Trophoblast cell (in vitro differentiated cells and primary cell): ENCODE measurements around the gene LPGAT1.

Experiments
- DNase-seq, 2 donors: peaks; one replicate each; pipeline ENCODE4 v3.0.0-alpha.2; 2016
- H2AFZ ChIP-seq: 2 replicates; pipeline ENCODE4 v1.6.1; 2013; ENCODE audit warnings: low read length, moderate library complexity, mild to moderate bottlenecking; ENCODE audit not compliant: insufficient read depth, poor library complexity
- H2AK5ac ChIP-seq: 2 replicates; pipeline ENCODE4 v1.6.1; 2013; ENCODE audit warnings: mild to moderate bottlenecking, low read length
- H2BK120ac ChIP-seq: 2 replicates; pipeline ENCODE4 v1.6.1; 2013; ENCODE audit warnings: low read length, mild to moderate bottlenecking, moderate library complexity; ENCODE audit not compliant: insufficient read depth, poor library complexity
- H2BK12ac ChIP-seq: 2 replicates; pipeline ENCODE4 v1.6.1; 2013; ENCODE audit warnings: mild to moderate bottlenecking, low read length, moderate library complexity
- H2BK5ac ChIP-seq: 2 replicates; pipeline ENCODE4 v1.6.1; 2013; ENCODE audit warnings: low read length, low read depth, moderate library complexity, mild to moderate bottlenecking; ENCODE audit not compliant: poor library complexity
- H3K14ac ChIP-seq: 2 replicates; pipeline ENCODE4 v1.6.1; 2013; ENCODE audit warnings: mild to moderate bottlenecking, low read length
- H3K18ac ChIP-seq: 2 replicates; pipeline ENCODE4 v1.6.1; 2013; ENCODE audit warnings: mild to moderate bottlenecking, low read length
- H3K23ac ChIP-seq: 2 replicates; pipeline ENCODE4 v1.6.1; 2013; ENCODE audit warnings: low read length
- H3K27ac ChIP-seq: 2 replicates; pipeline ENCODE4 v1.5.1; 2013; ENCODE audit warnings: low read depth, mild to moderate bottlenecking, inconsistent platforms, low read length, moderate library complexity
- H3K27me3 ChIP-seq: 2 replicates; pipeline ENCODE4 v1.6.1; 2013; ENCODE audit warnings: inconsistent platforms, mild to moderate bottlenecking, low read length, moderate library complexity; ENCODE audit not compliant: insufficient read depth
- H3K36me3 ChIP-seq, 2 experiments: 1 replicate in 1 of 2; 2 replicates in 1 of 2; pipeline ENCODE4 v1.6.1; 2013; ENCODE audit warnings: low read length in 2 of 2, mild to moderate bottlenecking in 2 of 2, moderate library complexity in 1 of 2; ENCODE audit not compliant: insufficient read depth in 2 of 2, control insufficient read depth in 1 of 2
- H3K4ac ChIP-seq: 2 replicates; pipeline ENCODE4 v1.6.1; 2013; ENCODE audit warnings: low read depth, mild to moderate bottlenecking, low read length, moderate library complexity
- H3K4me1 ChIP-seq, 2 experiments: 1 replicate in 1 of 2; 2 replicates in 1 of 2; pipeline ENCODE4 v1.6.1; 2013; ENCODE audit warnings: low read length in 2 of 2, mild to moderate bottlenecking in 2 of 2, moderate library complexity in 1 of 2; ENCODE audit not compliant: insufficient read depth in 2 of 2, control insufficient read depth in 1 of 2
- H3K4me2 ChIP-seq: 2 replicates; pipeline ENCODE4 v1.6.1; 2013; ENCODE audit warnings: inconsistent platforms, mild to moderate bottlenecking, low read length, moderate library complexity
- H3K4me3 ChIP-seq: 2 replicates; pipeline ENCODE4 v1.5.1; 2013; ENCODE audit warnings: mild to moderate bottlenecking, low read depth, low read length, inconsistent platforms
- H3K79me1 ChIP-seq: one replicate; pipeline ENCODE4 v1.6.1; 2013; ENCODE audit warnings: low read length
- H3K79me2 ChIP-seq: 2 replicates; pipeline ENCODE4 v1.6.1; 2013; ENCODE audit warnings: low read length, mild to moderate bottlenecking; ENCODE audit not compliant: control insufficient read depth, insufficient read depth, poor library complexity
- H3K9ac ChIP-seq: 2 replicates; pipeline ENCODE4 v1.6.1; 2013; ENCODE audit warnings: mild to moderate bottlenecking, low read length
- H3K9me3 ChIP-seq: 2 replicates; pipeline ENCODE4 v1.6.1; 2013; ENCODE audit warnings: low read depth, mild to moderate bottlenecking, control low read depth, inconsistent platforms, low read length; ENCODE audit not compliant: insufficient read depth
- H4K12ac ChIP-seq: 2 replicates; pipeline ENCODE4 v1.6.1; 2013; ENCODE audit warnings: low read depth, mild to moderate bottlenecking, low read length, moderate library complexity
- H4K8ac ChIP-seq: 2 replicates; pipeline ENCODE4 v1.6.1; 2013; ENCODE audit warnings: low read depth, mild to moderate bottlenecking, low read length, moderate library complexity
- H4K91ac ChIP-seq: one replicate; pipeline ENCODE4 v1.6.1; 2013; ENCODE audit warnings: low read depth, mild to moderate bottlenecking, low read length, moderate library complexity
- WGBS: extraction: QIAGEN DNeasy Blood & Tissue Kit; methylation state at CpG from one replicate; pipeline ENCODE4 v1.1.7; 2013; ENCODE audit warnings: missing lambda C conversion rate; ENCODE audit not compliant: insufficient read length, insufficient coverage; ENCODE audit errors: extremely low coverage; 5-methylcytosine and 5-hydroxymethylcytosine counted together

LPGAT1 gene

GRCh38 chr1:211742272-211742671, 88.3 kb downstream of the LPGAT1 start:
- H3K79me2 ChIP-seq = no peaks in the 10 kb centered on the region
- H3K4me1 ChIP-seq = no peaks in the 10 kb centered on the region
- no peak overlapping the region for H4K91ac ChIP-seq
- no peaks in the 10 kb centered on the region for H3K27me3 ChIP-seq
- H3K23ac ChIP-seq = no peak overlapping the region
- H3K9me3 ChIP-seq = no peaks in the 10 kb centered on the region
- no peak overlapping the region for H3K4ac ChIP-seq
- no peak for DNase-seq
- H3K4me3 ChIP-seq = no peak overlapping the region
- H2BK5ac ChIP-seq = no peak overlapping the region
- H3K79me1 ChIP-seq = no peaks in the 10 kb centered on the region
- no peak overlapping the region for H3K27ac ChIP-seq
- no peak overlapping the region for H3K9ac ChIP-seq
- H4K12ac ChIP-seq = no peak overlapping the region
- H2BK12ac ChIP-seq = no peak overlapping the region
- H4K8ac ChIP-seq = no peak overlapping the region
- H2AK5ac ChIP-seq = no peak overlapping the region
- no peak overlapping the region for H3K14ac ChIP-seq
- H3K4me2 ChIP-seq = no peak overlapping the region
- no peak overlapping the region for H2AFZ ChIP-seq
- no peaks in the 10 kb centered on the region for H3K36me3 ChIP-seq
- no peak overlapping the region for H3K18ac ChIP-seq
- no peak overlapping the region for H2BK120ac ChIP-seq
- WGBS = no CpG with 5 or more reads among the region's 1 CpG

DNA sequence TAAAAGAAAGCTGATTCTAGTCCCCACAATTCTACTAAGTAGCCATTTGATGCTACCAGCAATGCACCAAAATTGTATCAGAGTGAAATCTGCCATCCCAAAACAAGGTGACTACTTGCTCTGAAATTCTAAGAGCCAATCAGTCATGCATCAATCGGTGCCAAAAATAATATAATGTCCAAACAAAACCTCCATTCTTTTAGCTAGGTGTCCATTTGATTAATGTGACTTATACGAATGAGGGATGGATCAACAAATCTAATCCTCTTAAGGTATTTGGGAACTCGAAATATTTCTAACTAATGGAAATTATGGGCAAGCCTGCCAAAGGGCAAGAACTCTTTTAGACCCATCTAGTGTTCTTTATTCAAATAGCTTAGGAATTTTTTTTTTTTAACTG, 88.8 kb downstream of the LPGAT1 start:
- H2BK5ac ChIP-seq = no peak overlapping the region
- H3K4ac ChIP-seq = no peak overlapping the region
- no peak overlapping the region for H3K9ac ChIP-seq
- no peak overlapping the region for H2AK5ac ChIP-seq
- H3K27ac ChIP-seq = no peak overlapping the region
- no peak overlapping the region for H3K18ac ChIP-seq
- no peaks in the 10 kb centered on the region for H3K79me2 ChIP-seq
- H3K4me2 ChIP-seq = no peak overlapping the region
- no peak overlapping the region for H4K12ac ChIP-seq
- no peak overlapping the region for H2BK12ac ChIP-seq
- no peak overlapping the region for H4K8ac ChIP-seq
- H3K4me3 ChIP-seq = no peak overlapping the region
- H3K27me3 ChIP-seq = no peaks in the 10 kb centered on the region
- WGBS = no CpG with 5 or more reads among the region's 3 CpGs
- H3K36me3 ChIP-seq = no peaks in the 10 kb centered on the region
- no peaks in the 10 kb centered on the region for H3K79me1 ChIP-seq
- H3K4me1 ChIP-seq = peaks cover 0 to under 1% of the 10 kb centered on the region in 2 experiments
- no peak overlapping the region for H2AFZ ChIP-seq
- H3K9me3 ChIP-seq = no peaks in the 10 kb centered on the region
- no peak overlapping the region for H3K23ac ChIP-seq
- no peak overlapping the region for H4K91ac ChIP-seq
- no peak for DNase-seq
- H3K14ac ChIP-seq = no peak overlapping the region
- H2BK120ac ChIP-seq = no peak overlapping the region

DNA sequence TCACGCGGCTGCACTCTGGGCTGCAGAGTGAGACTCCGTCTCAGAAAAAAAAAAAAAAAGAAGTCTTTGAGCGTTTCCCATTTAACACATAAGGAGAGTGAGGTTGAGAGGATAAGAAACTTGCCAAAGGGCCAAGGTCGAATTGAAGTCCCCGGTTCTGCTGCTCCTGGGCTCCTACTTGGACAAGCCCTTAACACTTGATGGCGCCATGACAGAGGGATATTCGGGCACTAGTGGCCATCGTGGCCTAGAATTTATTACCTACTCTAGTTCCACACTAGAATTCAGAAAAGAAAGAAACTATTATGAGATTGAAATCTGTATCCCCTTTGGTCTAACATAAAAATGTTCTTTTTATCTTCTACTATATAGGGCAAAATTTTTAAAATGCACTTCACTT, 89.4 kb downstream of the LPGAT1 start:
- no peak overlapping the region for H3K4ac ChIP-seq
- no peak overlapping the region for H4K12ac ChIP-seq
- no peak overlapping the region for H3K23ac ChIP-seq
- no peak overlapping the region for H3K27ac ChIP-seq
- no CpG with 5 or more reads among the region's 9 CpGs for WGBS
- no peak overlapping the region for H2AK5ac ChIP-seq
- no peak overlapping the region for H2BK120ac ChIP-seq
- no peaks in the 10 kb centered on the region for H3K9me3 ChIP-seq
- no peak overlapping the region for H4K8ac ChIP-seq
- H3K9ac ChIP-seq = no peak overlapping the region
- H3K14ac ChIP-seq = no peak overlapping the region
- no peak overlapping the region for H3K4me2 ChIP-seq
- H3K27me3 ChIP-seq = no peaks in the 10 kb centered on the region
- peaks cover 4 to 7% of the 10 kb centered on the region in 2 experiments for H3K4me1 ChIP-seq
- no peak for DNase-seq
- H2BK12ac ChIP-seq = no peak overlapping the region
- H3K4me3 ChIP-seq = no peak overlapping the region
- no peaks in the 10 kb centered on the region for H3K79me2 ChIP-seq
- H2AFZ ChIP-seq = no peak overlapping the region
- H4K91ac ChIP-seq = no peak overlapping the region
- no peaks in the 10 kb centered on the region for H3K36me3 ChIP-seq
- H3K79me1 ChIP-seq = peaks cover 4% of the 10 kb centered on the region
- H3K18ac ChIP-seq = no peak overlapping the region
- no peak overlapping the region for H2BK5ac ChIP-seq

GRCh38 chr1:211739671-211740411, 90.7 kb downstream of the LPGAT1 start:
- H3K9me3 ChIP-seq = no peaks in the 10 kb centered on the region
- no peak overlapping the region for H2AFZ ChIP-seq
- no peak overlapping the region for H2BK120ac ChIP-seq
- H2BK5ac ChIP-seq = no peak overlapping the region
- H4K91ac ChIP-seq = no peak overlapping the region
- H4K12ac ChIP-seq = no peak overlapping the region
- H4K8ac ChIP-seq = no peak overlapping the region
- H2AK5ac ChIP-seq = no peak overlapping the region
- peaks cover 7 to 15% of the 10 kb centered on the region in 2 experiments for H3K4me1 ChIP-seq
- H3K27ac ChIP-seq = no peak overlapping the region
- H3K23ac ChIP-seq = no peak overlapping the region
- no peaks in the 10 kb centered on the region for H3K27me3 ChIP-seq
- WGBS = no CpG with 5 or more reads among the region's 6 CpGs
- no peak overlapping the region for H3K14ac ChIP-seq
- no peak overlapping the region for H3K18ac ChIP-seq
- H3K79me2 ChIP-seq = no peaks in the 10 kb centered on the region
- no peak overlapping the region for H3K4ac ChIP-seq
- H3K4me3 ChIP-seq = no peak overlapping the region
- no peak overlapping the region for H3K4me2 ChIP-seq
- H2BK12ac ChIP-seq = no peak overlapping the region
- no peak overlapping the region for H3K9ac ChIP-seq
- no peak for DNase-seq
- peaks cover 6% of the 10 kb centered on the region for H3K79me1 ChIP-seq
- H3K36me3 ChIP-seq = no peaks in the 10 kb centered on the region
